Ishikawa (cell line): Measurements from ENCODE around the gene AKAP9.

ENCODE experiments used
- CEBPB ChIP-seq: IDR thresholded peaks from 2 replicates; pipeline ENCODE4 v1.6.1; 2012
- CREB1 ChIP-seq: IDR thresholded peaks from 2 replicates; pipeline ENCODE4 v1.6.1; 2012; ENCODE audit warnings: low read depth
- EGR1 ChIP-seq: IDR thresholded peaks from 2 replicates; pipeline ENCODE4 v1.6.1; 2012
- EP300 ChIP-seq: IDR thresholded peaks from 2 replicates; pipeline ENCODE4 v1.6.1; 2012; ENCODE audit warnings: borderline replicate concordance
- FOXM1 ChIP-seq: IDR thresholded peaks from 2 replicates; pipeline ENCODE4 v1.6.1; 2012; ENCODE audit warnings: low read depth, borderline replicate concordance
- NFIC ChIP-seq: IDR thresholded peaks from 2 replicates; pipeline ENCODE4 v1.6.1; 2012
- RAD21 ChIP-seq: IDR thresholded peaks from 2 replicates; pipeline ENCODE4 v1.6.1; 2012; ENCODE audit warnings: low read depth
- TAF1 ChIP-seq: IDR thresholded peaks from 2 replicates; pipeline ENCODE4 v1.6.1; 2012; ENCODE audit warnings: low read depth, mild to moderate bottlenecking
- TCF12 ChIP-seq: IDR thresholded peaks from 2 replicates; pipeline ENCODE4 v1.6.1; 2012; ENCODE audit warnings: low read depth
- TEAD4 ChIP-seq: IDR thresholded peaks from 2 replicates; pipeline ENCODE4 v1.6.1; 2012
- YY1 ChIP-seq: IDR thresholded peaks from 2 replicates; pipeline ENCODE4 v1.6.1; 2012; ENCODE audit warnings: low read depth
- ZBTB7A ChIP-seq: IDR thresholded peaks from 2 replicates; pipeline ENCODE4 v1.6.1; 2012; ENCODE audit warnings: low read depth
- TF ChIP-seq, protein P1 (sequence below): IDR thresholded peaks from 2 replicates; pipeline ENCODE4 v1.6.1; 2012; ENCODE audit warnings: low read depth, mild to moderate bottlenecking
- TF ChIP-seq, protein P2 (sequence below): IDR thresholded peaks from 2 replicates; pipeline ENCODE4 v1.6.1; 2012
- TF ChIP-seq, protein P3 (sequence below): IDR thresholded peaks from 2 replicates; pipeline ENCODE4 v1.6.1; 2012

AKAP9 gene

GRCh38 chr7:91946549-91946948, 5.9 kb downstream of the AKAP9 start:
- TF ChIP-seq NFIC (no peak), CREB1 (no peak), CEBPB (no peak), EGR1 (no peak), YY1 (no peak), RAD21 (no peak), ZBTB7A (no peak), TAF1 (no peak), EP300 (no peak), TCF12 (no peak)

DNA sequence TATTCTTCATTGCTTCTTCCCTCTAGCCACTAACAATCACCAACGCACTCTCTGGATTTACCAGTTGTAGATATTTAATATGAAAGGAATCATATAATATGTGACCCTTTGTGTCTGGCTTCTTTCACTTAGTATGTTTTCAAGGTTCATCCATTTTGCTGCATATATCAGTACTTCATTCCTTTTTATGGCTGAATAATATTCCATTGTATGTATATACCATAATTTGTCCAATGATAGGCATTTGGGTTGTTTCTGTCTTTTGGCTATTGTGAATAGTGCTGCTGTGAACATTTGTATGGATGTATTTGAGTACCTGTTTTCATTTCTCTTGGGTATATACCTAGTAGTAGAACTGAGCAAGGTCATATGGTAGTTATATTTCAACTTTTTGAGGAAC, 7.3 kb downstream of the AKAP9 start:
- TF ChIP-seq TEAD4 (no peak), TAF1 (no peak), YY1 (no peak), NFIC (no peak), RAD21 (no peak), ZBTB7A (no peak), EGR1 (no peak), CEBPB (no peak), EP300 (no peak), FOXM1 (no peak), TCF12 (no peak), CREB1 (no peak)
- TF ChIP-seq, protein P1, sequence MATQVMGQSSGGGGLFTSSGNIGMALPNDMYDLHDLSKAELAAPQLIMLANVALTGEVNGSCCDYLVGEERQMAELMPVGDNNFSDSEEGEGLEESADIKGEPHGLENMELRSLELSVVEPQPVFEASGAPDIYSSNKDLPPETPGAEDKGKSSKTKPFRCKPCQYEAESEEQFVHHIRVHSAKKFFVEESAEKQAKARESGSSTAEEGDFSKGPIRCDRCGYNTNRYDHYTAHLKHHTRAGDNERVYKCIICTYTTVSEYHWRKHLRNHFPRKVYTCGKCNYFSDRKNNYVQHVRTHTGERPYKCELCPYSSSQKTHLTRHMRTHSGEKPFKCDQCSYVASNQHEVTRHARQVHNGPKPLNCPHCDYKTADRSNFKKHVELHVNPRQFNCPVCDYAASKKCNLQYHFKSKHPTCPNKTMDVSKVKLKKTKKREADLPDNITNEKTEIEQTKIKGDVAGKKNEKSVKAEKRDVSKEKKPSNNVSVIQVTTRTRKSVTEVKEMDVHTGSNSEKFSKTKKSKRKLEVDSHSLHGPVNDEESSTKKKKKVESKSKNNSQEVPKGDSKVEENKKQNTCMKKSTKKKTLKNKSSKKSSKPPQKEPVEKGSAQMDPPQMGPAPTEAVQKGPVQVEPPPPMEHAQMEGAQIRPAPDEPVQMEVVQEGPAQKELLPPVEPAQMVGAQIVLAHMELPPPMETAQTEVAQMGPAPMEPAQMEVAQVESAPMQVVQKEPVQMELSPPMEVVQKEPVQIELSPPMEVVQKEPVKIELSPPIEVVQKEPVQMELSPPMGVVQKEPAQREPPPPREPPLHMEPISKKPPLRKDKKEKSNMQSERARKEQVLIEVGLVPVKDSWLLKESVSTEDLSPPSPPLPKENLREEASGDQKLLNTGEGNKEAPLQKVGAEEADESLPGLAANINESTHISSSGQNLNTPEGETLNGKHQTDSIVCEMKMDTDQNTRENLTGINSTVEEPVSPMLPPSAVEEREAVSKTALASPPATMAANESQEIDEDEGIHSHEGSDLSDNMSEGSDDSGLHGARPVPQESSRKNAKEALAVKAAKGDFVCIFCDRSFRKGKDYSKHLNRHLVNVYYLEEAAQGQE = no peak
- TF ChIP-seq, protein P2, sequence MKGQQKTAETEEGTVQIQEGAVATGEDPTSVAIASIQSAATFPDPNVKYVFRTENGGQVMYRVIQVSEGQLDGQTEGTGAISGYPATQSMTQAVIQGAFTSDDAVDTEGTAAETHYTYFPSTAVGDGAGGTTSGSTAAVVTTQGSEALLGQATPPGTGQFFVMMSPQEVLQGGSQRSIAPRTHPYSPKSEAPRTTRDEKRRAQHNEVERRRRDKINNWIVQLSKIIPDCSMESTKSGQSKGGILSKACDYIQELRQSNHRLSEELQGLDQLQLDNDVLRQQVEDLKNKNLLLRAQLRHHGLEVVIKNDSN = no peak
- TF ChIP-seq, protein P3, sequence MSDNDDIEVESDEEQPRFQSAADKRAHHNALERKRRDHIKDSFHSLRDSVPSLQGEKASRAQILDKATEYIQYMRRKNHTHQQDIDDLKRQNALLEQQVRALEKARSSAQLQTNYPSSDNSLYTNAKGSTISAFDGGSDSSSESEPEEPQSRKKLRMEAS = no peak

- TF ChIP-seq NFIC = no peak
- TF ChIP-seq, protein P3 = no peak
- no peak for TF ChIP-seq TAF1
- no peak for TF ChIP-seq CEBPB
- TF ChIP-seq RAD21 = no peak
- no peak for TF ChIP-seq EP300
- TF ChIP-seq, protein P2 = no peak
- TF ChIP-seq, protein P1 = no peak
- no peak for TF ChIP-seq YY1
- TF ChIP-seq ZBTB7A = no peak
- no peak for TF ChIP-seq CREB1
- TF ChIP-seq EGR1 = no peak
- TF ChIP-seq FOXM1 = no peak
- no peak for TF ChIP-seq TEAD4
- no peak for TF ChIP-seq TCF12
These were observed 8.8 kb downstream of the AKAP9 start for GRCh38 chr7:91949221-91950009.

GRCh38 chr7:91953618-91954017, 13.0 kb downstream of the AKAP9 start:
- no peak for TF ChIP-seq TCF12
- peak; percentile 15; the same call in 1 of the 2 replicates for TF ChIP-seq RAD21

GRCh38 chr7:91957232-91957631, 16.6 kb downstream of the AKAP9 start:
- no peak for TF ChIP-seq RAD21
- TF ChIP-seq EP300 = no peak
- TF ChIP-seq TEAD4 = no peak
- TF ChIP-seq TAF1 = no peak
- TF ChIP-seq, protein P2 = no peak
- no peak for TF ChIP-seq FOXM1
- TF ChIP-seq, protein P1 = no peak
- TF ChIP-seq EGR1 = no peak
- no peak for TF ChIP-seq TCF12
- TF ChIP-seq, protein P3 = no peak
